ENCODE measurements around the gene ZNF563.

DNA sequence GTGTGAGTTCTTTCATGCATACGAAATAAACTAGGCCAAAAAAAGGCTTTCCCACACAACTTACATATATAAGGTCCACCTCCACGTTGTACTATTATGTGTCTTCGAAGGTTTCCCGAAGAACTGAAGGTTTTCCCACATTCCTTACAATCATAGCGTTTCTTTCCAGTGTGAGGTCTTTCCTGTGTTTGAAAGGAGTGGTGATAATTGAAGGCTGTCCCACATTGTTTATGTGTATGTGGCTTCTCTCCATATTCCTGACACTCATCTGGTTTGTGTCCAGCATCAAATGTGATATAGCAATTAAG lies 17.4 kb upstream of the ZNF563 start:
- TF ChIP-seq, protein P1, sequence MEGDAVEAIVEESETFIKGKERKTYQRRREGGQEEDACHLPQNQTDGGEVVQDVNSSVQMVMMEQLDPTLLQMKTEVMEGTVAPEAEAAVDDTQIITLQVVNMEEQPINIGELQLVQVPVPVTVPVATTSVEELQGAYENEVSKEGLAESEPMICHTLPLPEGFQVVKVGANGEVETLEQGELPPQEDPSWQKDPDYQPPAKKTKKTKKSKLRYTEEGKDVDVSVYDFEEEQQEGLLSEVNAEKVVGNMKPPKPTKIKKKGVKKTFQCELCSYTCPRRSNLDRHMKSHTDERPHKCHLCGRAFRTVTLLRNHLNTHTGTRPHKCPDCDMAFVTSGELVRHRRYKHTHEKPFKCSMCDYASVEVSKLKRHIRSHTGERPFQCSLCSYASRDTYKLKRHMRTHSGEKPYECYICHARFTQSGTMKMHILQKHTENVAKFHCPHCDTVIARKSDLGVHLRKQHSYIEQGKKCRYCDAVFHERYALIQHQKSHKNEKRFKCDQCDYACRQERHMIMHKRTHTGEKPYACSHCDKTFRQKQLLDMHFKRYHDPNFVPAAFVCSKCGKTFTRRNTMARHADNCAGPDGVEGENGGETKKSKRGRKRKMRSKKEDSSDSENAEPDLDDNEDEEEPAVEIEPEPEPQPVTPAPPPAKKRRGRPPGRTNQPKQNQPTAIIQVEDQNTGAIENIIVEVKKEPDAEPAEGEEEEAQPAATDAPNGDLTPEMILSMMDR (IDR thresholded peaks at IDR 0.05), result no peak
- TF ChIP-seq POLR2AphosphoS5 (IDR thresholded peaks at IDR 0.05) (no peak), POLR2A (IDR thresholded peaks at IDR 0.05) (no peak)
